Activated B cell treated with CpG ODN at 0.5 μM for 24 hours (primary cell): Measurements from ENCODE around the gene MVD. TPM values are rescaled to one million over a fixed set of nuclear protein-coding genes. Genes with fewer than 3 reads are reported as not detected.
A peak's percentile ranks its signal among the peaks of the same experiment; 100 is the strongest.

ENCODE experiments used
- ATAC-seq: fragments of 200-7000 bp; cut with Tn5 transposase; one replicate; pipeline ENCODE4 v1.10.0; 2021; ENCODE audit warnings: low read depth, mild to moderate bottlenecking, moderate library complexity
- CTCF ChIA-PET: fragments of 350-600 bp; sonication (Branson Sonifier 250); formaldehyde crosslinking; loops from one replicate; lab custom pipeline; 2021; ENCODE audit warnings: antibody characterized with exemption; lab: Charles Lee
- POLR2A ChIA-PET: fragments of 350-600 bp; sonication (Branson Sonifier 250); formaldehyde crosslinking; loops from one replicate; lab custom pipeline; 2021; ENCODE audit warnings: antibody characterized with exemption; lab: Charles Lee
- DNase-seq: peaks from one replicate; pipeline ENCODE4 v3.0.0; 2022
- H3K27ac Mint-ChIP-seq: one replicate; pipeline ENCODE4 v1.8.0; 2020; ENCODE audit warnings: mixed read lengths
- H3K27me3 Mint-ChIP-seq: one replicate; pipeline ENCODE4 v1.8.0; 2021; ENCODE audit warnings: mixed read lengths
- H3K36me3 Mint-ChIP-seq: one replicate; pipeline ENCODE4 v1.8.0; 2021; ENCODE audit warnings: low read depth, mixed read lengths
- H3K4me1 Mint-ChIP-seq: one replicate; pipeline ENCODE4 v1.8.0; 2021; ENCODE audit warnings: mixed read lengths
- H3K4me3 Mint-ChIP-seq: one replicate; pipeline ENCODE4 v1.8.0; 2020; ENCODE audit warnings: mild to moderate bottlenecking, mixed read lengths
- H3K9me3 Mint-ChIP-seq: one replicate; pipeline ENCODE4 v1.8.0; 2020; ENCODE audit warnings: mixed read lengths
- CTCF ChIP-seq: fragments of 200-600 bp; IDR thresholded peaks from one replicate; pipeline ENCODE4 v1.8.0; 2022; ENCODE audit warnings: antibody characterized with exemption, mild to moderate bottlenecking
- intact Hi-C: fragments of 100-400 bp; cut with micrococcal nuclease; formaldehyde crosslinking; loops from one replicate; pipeline ENCODE4 v1.15.1; 2024
- total RNA-seq: library from RNA; stranded (reverse); gene quantifications from 2 replicates; pipeline ENCODE4 v1.2.3, GENCODE V29; 2022

MVD gene
- total RNA-seq, 1 donor from 2014 or later: 140 TPM

- peaks cover 28% of the 10 kb centered on the region for H3K4me1 Mint-ChIP-seq
- CTCF ChIA-PET: no interaction called here
- no peak for DNase-seq
- TF ChIP-seq CTCF: no peak
- no peaks in the 10 kb centered on the region for H3K27me3 Mint-ChIP-seq
- no peak for ATAC-seq
- POLR2A ChIA-PET: interaction anchor here (0.7 kb wide), 1 partner anchor 9 kb away, joined by 3 read pairs; the partner anchor contains the start of gene MVD
- peaks cover 43% of the 10 kb centered on the region for H3K36me3 Mint-ChIP-seq
- intact Hi-C loops: loop anchor here (5.0 kb wide), 2 partner anchors 204 to 314 kb away; partner anchors contain the start of genes GALNS and TRAPPC2L
- H3K27ac Mint-ChIP-seq: no peak overlapping the region
- H3K9me3 Mint-ChIP-seq: no peaks in the 10 kb centered on the region
- no peak overlapping the region for H3K4me3 Mint-ChIP-seq
Measured at GRCh38 chr16:88653596-88654362, 9.1 kb downstream of the MVD start.

- Mint-ChIP-seq H3K4me1 (peaks cover 33% of the 10 kb centered on the region), H3K9me3 (no peaks in the 10 kb centered on the region), H3K36me3 (peaks cover 42% of the 10 kb centered on the region), H3K4me3 (no peak overlapping the region), H3K27ac (peak overlapping the region; percentile 12), H3K27me3 (no peaks in the 10 kb centered on the region)
- TF ChIP-seq CTCF: no peak
- no peak for ATAC-seq
- ChIA-PET POLR2A (interaction anchor here (0.7 to 4.2 kb wide), 3 partner anchors 10 to 51 kb away, joined by 3 to 31 read pairs (median 3); partner anchors contain the start of gene MVD), CTCF (no interaction called here)
- intact Hi-C loops: loop anchor here (5.0 kb wide), 2 partner anchors 204 to 314 kb away; partner anchors contain the start of genes GALNS and TRAPPC2L
- no peak for DNase-seq
Measured at GRCh38 chr16:88653101-88653500, 9.8 kb downstream of the MVD start.

DNA sequence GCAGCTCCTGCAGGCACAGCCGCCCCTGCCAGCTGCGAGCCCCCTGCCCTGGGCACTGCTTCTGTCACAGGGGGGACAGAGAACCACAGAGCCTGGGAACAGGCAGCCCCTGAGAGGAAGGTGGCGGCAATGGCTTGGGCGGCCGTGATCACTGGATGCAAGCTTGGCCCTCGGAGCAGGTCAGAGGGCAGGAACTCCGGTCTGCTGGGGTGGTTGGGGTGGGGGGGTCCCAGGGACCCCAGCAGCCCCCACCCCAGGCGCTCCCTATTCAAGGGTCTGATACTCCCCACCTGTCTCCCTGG lies 10.2 kb downstream of the MVD start:
- TF ChIP-seq CTCF: no peak
- Mint-ChIP-seq H3K27me3 (no peaks in the 10 kb centered on the region), H3K36me3 (peaks cover 42% of the 10 kb centered on the region), H3K9me3 (no peaks in the 10 kb centered on the region), H3K4me3 (no peak overlapping the region), H3K27ac (no peak overlapping the region), H3K4me1 (peaks cover 36% of the 10 kb centered on the region)
- intact Hi-C loops: loop anchor here (5.0 kb wide), 2 partner anchors 205 to 315 kb away; partner anchors contain the start of genes GALNS and TRAPPC2L
- ChIA-PET CTCF (interaction anchor here (1.2 kb wide), 1 partner anchor 19 kb away, joined by 3 read pairs; no protein-coding TSS in a partner anchor), POLR2A (interaction anchor here (0.5 to 4.2 kb wide), 7 partner anchors 8 to 872 kb away, joined by 3 to 31 read pairs (median 4); partner anchors contain the start of gene MVD)
- ATAC-seq (no peak), DNase-seq (no peak)

GRCh38 chr16:88651989-88652761 lies 10.7 kb downstream of the MVD start:
- intact Hi-C loops: loop anchor here (1.0 to 5.0 kb wide), 15 partner anchors 11 to 701 kb away; partner anchors contain the start of genes BANP, CDT1, CTU2 and GALNS
- TF ChIP-seq CTCF: no peak
- ATAC-seq (no peak), DNase-seq (no peak)
- CTCF ChIA-PET: interaction anchor here (0.8 to 1.2 kb wide), 2 partner anchors 19 to 57 kb away, joined by 3 read pairs; no protein-coding TSS in a partner anchor
- H3K27ac Mint-ChIP-seq: peak overlapping the region; percentile 93
- H3K4me1 Mint-ChIP-seq: peaks cover 38% of the 10 kb centered on the region
- no peaks in the 10 kb centered on the region for H3K27me3 Mint-ChIP-seq
- peaks cover 42% of the 10 kb centered on the region for H3K36me3 Mint-ChIP-seq
- POLR2A ChIA-PET: interaction anchor here (0.5 to 6.4 kb wide), 11 partner anchors 9 to 872 kb away, joined by 3 to 102 read pairs (median 5); partner anchors contain the start of genes IL17C and MVD
- H3K4me3 Mint-ChIP-seq: peak overlapping the region; percentile 93
- H3K9me3 Mint-ChIP-seq: no peaks in the 10 kb centered on the region
